Naive thymus-derived CD4-positive, alpha-beta T cell (primary cell): ENCODE results near the gene MUC21. TPM values are rescaled to one million over a fixed set of nuclear protein-coding genes. Genes with fewer than 3 reads are reported as not detected.
"Not testable (repeated sequence)": the region's sequence is repeated elsewhere in the genome, so short reads cannot be mapped to it uniquely, and the experiment has no call there.

Experiments used
- ATAC-seq: fragments of 150-1000 bp; cut with Tn5 transposase; 2 replicates; pipeline ENCODE4 v1.10.0; 2021; ENCODE audit warnings: mild to moderate bottlenecking, moderate library complexity
- CTCF ChIA-PET: fragments of 350-600 bp; sonication (Branson Sonifier 250); formaldehyde crosslinking; loops from one replicate; lab custom pipeline; 2021; ENCODE audit warnings: antibody characterized with exemption; lab: Charles Lee
- POLR2A ChIA-PET: fragments of 350-600 bp; sonication (Branson Sonifier 250); formaldehyde crosslinking; loops from one replicate; lab custom pipeline; 2021; ENCODE audit warnings: antibody characterized with exemption, inconsistent platforms; lab: Charles Lee
- DNase-seq, 9 donors: peaks; one replicate each; pipeline versions ENCODE4 v3.0.0 to v3.0.0-alpha.2; 2020 to 2022; ENCODE audit warnings: mixed read lengths in 1 of 9
- H3K27ac ChIP-seq: one replicate; pipeline ENCODE4 v1.7.0; 2013; ENCODE audit warnings: mild to moderate bottlenecking, low read depth, low read length, moderate library complexity
- H3K27me3 ChIP-seq, 2 donors: one replicate each; pipeline ENCODE4 v1.7.0; 2013; ENCODE audit warnings: low read length in 2 of 2, mild to moderate bottlenecking in 2 of 2, moderate library complexity in 2 of 2; ENCODE audit not compliant: control insufficient read depth in 2 of 2, insufficient read depth in 2 of 2
- H3K36me3 ChIP-seq, 3 experiments: 1 replicate in 2 of 3; 2 replicates in 1 of 3; pipeline ENCODE4 v1.7.0; 2013; ENCODE audit warnings: low read length in 3 of 3, mild to moderate bottlenecking in 3 of 3, moderate library complexity in 1 of 3; ENCODE audit not compliant: insufficient read depth in 3 of 3, control insufficient read depth in 2 of 3
- H3K4me1 ChIP-seq, 2 donors: one replicate each; pipeline ENCODE4 v1.7.0; 2013; ENCODE audit warnings: low read length in 2 of 2, mild to moderate bottlenecking in 2 of 2, moderate library complexity in 1 of 2; ENCODE audit not compliant: control insufficient read depth in 2 of 2, insufficient read depth in 2 of 2
- H3K4me3 ChIP-seq: 2 replicates; pipeline ENCODE4 v1.7.0; 2013; ENCODE audit warnings: mild to moderate bottlenecking, low read length
- H3K9me3 ChIP-seq, 3 experiments: 1 replicate in 2 of 3; 2 replicates in 1 of 3; pipeline ENCODE4 v1.7.0; 2013; ENCODE audit warnings: low read length in 3 of 3; ENCODE audit not compliant: control insufficient read depth in 2 of 3
- H3K27ac Mint-ChIP-seq, 9 donors: one replicate each; pipeline ENCODE4 v1.8.0; 2020 to 2022; ENCODE audit warnings: mixed read lengths in 9 of 9, mild to moderate bottlenecking in 8 of 9, moderate library complexity in 5 of 9, inconsistent platforms in 2 of 9
- H3K27me3 Mint-ChIP-seq, 5 donors: one replicate each; pipeline ENCODE4 v1.8.0; 2021 to 2022; ENCODE audit warnings: mixed read lengths in 5 of 5, mild to moderate bottlenecking in 1 of 5
- H3K36me3 Mint-ChIP-seq, 5 donors: one replicate each; pipeline ENCODE4 v1.8.0; 2020 to 2022; ENCODE audit warnings: mixed read lengths in 5 of 5, mild to moderate bottlenecking in 3 of 5, inconsistent platforms in 1 of 5
- H3K4me1 Mint-ChIP-seq, 7 donors: one replicate each; pipeline ENCODE4 v1.8.0; 2020 to 2022; ENCODE audit warnings: mixed read lengths in 7 of 7, mild to moderate bottlenecking in 3 of 7, inconsistent platforms in 1 of 7
- H3K4me3 Mint-ChIP-seq, 10 donors: one replicate each; pipeline ENCODE4 v1.8.0; 2020 to 2022; ENCODE audit warnings: mild to moderate bottlenecking in 10 of 10, mixed read lengths in 10 of 10, moderate library complexity in 6 of 10, inconsistent platforms in 2 of 10
- H3K9me3 Mint-ChIP-seq, 11 donors: one replicate each; pipeline ENCODE4 v1.8.0; 2020 to 2022; ENCODE audit warnings: mixed read lengths in 11 of 11, mild to moderate bottlenecking in 4 of 11, inconsistent platforms in 1 of 11, moderate library complexity in 1 of 11
- intact Hi-C, 2 donors: fragments of 100-400 bp; cut with micrococcal nuclease; formaldehyde crosslinking; loops; one replicate each; pipeline ENCODE4 v1.15.1; 2023
- polyA plus RNA-seq, 2 donors: library from polyadenylated mRNA; unstranded; fragments of 300-500 nt; fragmentation: Illumina TruSeq; gene quantifications; one replicate each; pipeline ENCODE4 v1.2.3, GENCODE V29; 2021
- total RNA-seq, 6 experiments: library from RNA in 5 of 6; stranded (reverse) in 5 of 6; gene quantifications; 1 replicate in 5 of 6; 2 replicates in 1 of 6; pipeline ENCODE4 v1.2.3 and lab custom pipeline; 2021 to 2026

The MUC21 gene
- total and polyA plus RNA-seq, 7 experiments from 2014 or later = not detected

GRCh38 chr6:30988209-30988825, 4.8 kb downstream of the MUC21 start:
- no peaks in the 10 kb centered on the region for H3K9me3 ChIP-seq
- peaks cover 11 to 18% (median 14%) of the 10 kb centered on the region in 7 donors for H3K4me1 Mint-ChIP-seq
- H3K27me3 Mint-ChIP-seq = peaks cover 4 to 9% (median 6%) of the 10 kb centered on the region in 5 donors
- intact Hi-C loops = no loop called here
- no peak overlapping the region for H3K27ac Mint-ChIP-seq
- H3K9me3 Mint-ChIP-seq = no peaks in the 10 kb centered on the region
- no peaks in the 10 kb centered on the region for H3K27me3 ChIP-seq
- no peak for DNase-seq
- no peak for ATAC-seq
- no peaks in the 10 kb centered on the region for H3K36me3 ChIP-seq
- H3K36me3 Mint-ChIP-seq = no peaks in the 10 kb centered on the region
- CTCF ChIA-PET = no interaction called here
- no peak overlapping the region for H3K4me3 Mint-ChIP-seq
- POLR2A ChIA-PET = interaction anchor here (1.2 kb wide), 1 partner anchor 20 kb away, joined by 3 read pairs; no protein-coding TSS in a partner anchor
- no peak overlapping the region for H3K4me3 ChIP-seq
- peaks cover 0 to 12% of the 10 kb centered on the region in 2 donors for H3K4me1 ChIP-seq
- no peak overlapping the region for H3K27ac ChIP-seq

GRCh38 chr6:30990422-30991086, 7.0 kb downstream of the MUC21 start:
- Mint-ChIP-seq H3K27me3 (peaks cover 0 to 3% (median 0%) of the 10 kb centered on the region in 5 donors), H3K4me3 (peak overlapping the region; percentile 62 to 90 (median 80)), H3K27ac (peak overlapping the region; percentile 33 to 90 (median 75)), H3K4me1 (peaks cover 10 to 15% (median 14%) of the 10 kb centered on the region in 7 donors), H3K9me3 (peaks cover 0 to 11% (median 0%) of the 10 kb centered on the region in 11 donors), H3K36me3 (no peaks in the 10 kb centered on the region)
- POLR2A ChIA-PET = interaction anchor here (1.0 to 1.4 kb wide), 4 partner anchors 9 to 35 kb away, joined by 4 to 5 read pairs (median 4); no protein-coding TSS in a partner anchor
- Histone ChIP-seq H3K36me3 (no peaks in the 10 kb centered on the region), H3K4me1 (peaks cover 0 to 12% of the 10 kb centered on the region in 2 donors), H3K27me3 (no peaks in the 10 kb centered on the region), H3K4me3 (peak overlapping the region; percentile 26), H3K9me3 (no peaks in the 10 kb centered on the region), H3K27ac (no peak overlapping the region)
- ATAC-seq (peak; percentile 67), DNase-seq (peak in 8 of 9 donors; percentile 4 to 51 (median 25))
- intact Hi-C loops = no loop called here
- CTCF ChIA-PET = interaction anchor here (0.7 to 1.2 kb wide), 3 partner anchors 9 to 60 kb away, joined by 3 to 4 read pairs (median 3); no protein-coding TSS in a partner anchor

- Mint-ChIP-seq H3K9me3 (peaks cover 0 to 11% (median 0%) of the 10 kb centered on the region in 11 donors), H3K36me3 (no peaks in the 10 kb centered on the region), H3K4me1 (peaks cover 10 to 15% (median 14%) of the 10 kb centered on the region in 7 donors), H3K27ac (no peak overlapping the region), H3K4me3 (no peak overlapping the region), H3K27me3 (peaks cover 0 to 5% (median 0%) of the 10 kb centered on the region in 5 donors)
- Histone ChIP-seq H3K36me3 (no peaks in the 10 kb centered on the region), H3K4me1 (peaks cover 0 to 12% of the 10 kb centered on the region in 2 donors), H3K9me3 (no peaks in the 10 kb centered on the region), H3K27me3 (no peaks in the 10 kb centered on the region), H3K4me3 (no peak overlapping the region), H3K27ac (no peak overlapping the region)
- no peak for DNase-seq
- intact Hi-C loops = no loop called here
- CTCF ChIA-PET = no interaction called here
- POLR2A ChIA-PET = no interaction called here
- ATAC-seq = no peak
Measured at GRCh38 chr6:30991891-30992290, 8.4 kb downstream of the MUC21 start.

- POLR2A ChIA-PET = no interaction called here
- no peak overlapping the region for H3K4me3 Mint-ChIP-seq
- H3K4me1 ChIP-seq = no peaks in the 10 kb centered on the region
- H3K9me3 ChIP-seq = no peaks in the 10 kb centered on the region
- no peak for ATAC-seq
- CTCF ChIA-PET = no interaction called here
- H3K27me3 Mint-ChIP-seq = peaks cover 0 to 5% (median 0%) of the 10 kb centered on the region in 5 donors
- no peak for DNase-seq
- intact Hi-C loops = no loop called here
- H3K9me3 Mint-ChIP-seq = peaks cover 0 to 11% (median 0%) of the 10 kb centered on the region in 11 donors
- no peak overlapping the region for H3K4me3 ChIP-seq
- H3K27me3 ChIP-seq = no peaks in the 10 kb centered on the region
- H3K27ac ChIP-seq = no peak overlapping the region
- no peaks in the 10 kb centered on the region for H3K36me3 Mint-ChIP-seq
- H3K4me1 Mint-ChIP-seq = peaks cover 0 to 9% (median 0%) of the 10 kb centered on the region in 7 donors
- no peaks in the 10 kb centered on the region for H3K36me3 ChIP-seq
- no peak overlapping the region for H3K27ac Mint-ChIP-seq
Measured at GRCh38 chr6:30997301-30997700, 13.8 kb downstream of the MUC21 start.

- Histone ChIP-seq H3K27ac (no peak overlapping the region), H3K9me3 (no peaks in the 10 kb centered on the region), H3K36me3 (no peaks in the 10 kb centered on the region), H3K4me3 (no peak overlapping the region), H3K27me3 (no peaks in the 10 kb centered on the region), H3K4me1 (no peaks in the 10 kb centered on the region)
- intact Hi-C loops = no loop called here
- DNase-seq = no peak
- ATAC-seq = no peak
- CTCF ChIA-PET = interaction anchor here (0.7 kb wide), 1 partner anchor 131 kb away, joined by 3 read pairs; no protein-coding TSS in a partner anchor
- Mint-ChIP-seq H3K4me1 (peaks cover 0 to 12% (median 0%) of the 10 kb centered on the region in 7 donors), H3K9me3 (peaks cover 0 to 9% (median 0%) of the 10 kb centered on the region in 11 donors), H3K36me3 (no peaks in the 10 kb centered on the region), H3K27ac (no peak overlapping the region), H3K27me3 (peaks cover 0 to 5% (median 0%) of the 10 kb centered on the region in 5 donors), H3K4me3 (no peak overlapping the region)
- POLR2A ChIA-PET = no interaction called here
Measured at GRCh38 chr6:30998785-30999184, 15.3 kb downstream of the MUC21 start.

- H3K9me3 Mint-ChIP-seq, intact Hi-C loops, H3K4me1 ChIP-seq, H3K36me3 ChIP-seq, H3K36me3 Mint-ChIP-seq, DNase-seq, H3K27me3 ChIP-seq, H3K27ac Mint-ChIP-seq, CTCF ChIA-PET, ATAC-seq, H3K27ac ChIP-seq, H3K27me3 Mint-ChIP-seq, H3K4me3 ChIP-seq, H3K9me3 ChIP-seq: not testable (repeated sequence)
- Mint-ChIP-seq H3K4me3 (peak overlapping the region in 1 of 10 donors; percentile 0), H3K4me1 (peaks cover 0 to 15% (median 4%) of the 10 kb centered on the region in 7 donors)
- POLR2A ChIA-PET = interaction anchor here (1.2 kb wide), 1 partner anchor 10 kb away, joined by 4 read pairs; no protein-coding TSS in a partner anchor
Measured at GRCh38 chr6:31000067-31000860, 16.7 kb downstream of the MUC21 start.
